Neutrophil (primary cell): ENCODE measurements around the gene MTHFR.

Experiments used
- H3K27ac ChIP-seq: fragments of 200-600 bp; sonication (generic); 2 replicates; pipeline ENCODE4 v1.5.1; 2016; ENCODE audit warnings: mild to moderate bottlenecking, moderate library complexity
- H3K27me3 ChIP-seq: fragments of 200-600 bp; sonication (generic); 2 replicates; pipeline ENCODE4 v1.6.0; 2016; ENCODE audit warnings: mild to moderate bottlenecking
- H3K36me3 ChIP-seq: fragments of 200-600 bp; sonication (generic); 2 replicates; pipeline ENCODE4 v1.5.1; 2017
- H3K4me1 ChIP-seq, 2 experiments: fragments of 200-600 bp in 1 of 2; sonication (generic) in 1 of 2; 1 replicate in 1 of 2; 2 replicates in 1 of 2; pipeline versions ENCODE4 v1.5.1 to v1.6.1; 2013 to 2016; ENCODE audit warnings: low read depth in 1 of 2, low read length in 1 of 2, mild to moderate bottlenecking in 1 of 2, moderate library complexity in 1 of 2; ENCODE audit not compliant: control insufficient read depth in 1 of 2, insufficient read depth in 1 of 2
- H3K4me3 ChIP-seq, 2 experiments: fragments of 200-600 bp in 1 of 2; sonication (generic) in 1 of 2; 1 replicate in 1 of 2; 2 replicates in 1 of 2; pipeline ENCODE4 v1.5.1; 2013 to 2016; ENCODE audit warnings: low read depth in 1 of 2, low read length in 1 of 2, mild to moderate bottlenecking in 1 of 2, moderate library complexity in 1 of 2
- H3K9me3 ChIP-seq: fragments of 200-600 bp; sonication (generic); 2 replicates; pipeline ENCODE4 v1.5.1; 2016
- TF ChIP-seq, protein P1 (sequence below): fragments of 200-600 bp; sonication (generic); IDR thresholded peaks from 2 replicates; pipeline ENCODE4 v1.5.1; 2016; ENCODE audit warnings: antibody characterized with exemption

Gene MTHFR

DNA sequence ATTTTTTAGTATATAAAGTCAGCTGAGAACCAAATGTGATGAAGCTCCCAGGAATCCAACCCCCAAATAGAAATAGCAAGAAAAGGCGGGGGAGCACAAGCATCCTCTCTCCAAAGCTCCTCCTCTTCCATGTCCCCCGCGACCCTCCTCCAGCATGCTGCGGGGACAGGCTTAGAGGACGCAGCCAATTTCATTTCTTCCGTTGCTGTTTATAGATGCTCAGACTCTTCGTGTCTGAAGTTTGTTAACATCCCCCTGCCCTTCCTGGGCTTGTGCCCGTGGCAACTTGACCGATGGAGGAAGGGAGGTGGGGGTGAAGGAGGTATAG, 42.6 kb upstream of the MTHFR start:
- peaks cover 15 to 17% of the 10 kb centered on the region in 2 experiments for H3K4me1 ChIP-seq
- peaks cover 9% of the 10 kb centered on the region for H3K36me3 ChIP-seq
- TF ChIP-seq, protein P1, sequence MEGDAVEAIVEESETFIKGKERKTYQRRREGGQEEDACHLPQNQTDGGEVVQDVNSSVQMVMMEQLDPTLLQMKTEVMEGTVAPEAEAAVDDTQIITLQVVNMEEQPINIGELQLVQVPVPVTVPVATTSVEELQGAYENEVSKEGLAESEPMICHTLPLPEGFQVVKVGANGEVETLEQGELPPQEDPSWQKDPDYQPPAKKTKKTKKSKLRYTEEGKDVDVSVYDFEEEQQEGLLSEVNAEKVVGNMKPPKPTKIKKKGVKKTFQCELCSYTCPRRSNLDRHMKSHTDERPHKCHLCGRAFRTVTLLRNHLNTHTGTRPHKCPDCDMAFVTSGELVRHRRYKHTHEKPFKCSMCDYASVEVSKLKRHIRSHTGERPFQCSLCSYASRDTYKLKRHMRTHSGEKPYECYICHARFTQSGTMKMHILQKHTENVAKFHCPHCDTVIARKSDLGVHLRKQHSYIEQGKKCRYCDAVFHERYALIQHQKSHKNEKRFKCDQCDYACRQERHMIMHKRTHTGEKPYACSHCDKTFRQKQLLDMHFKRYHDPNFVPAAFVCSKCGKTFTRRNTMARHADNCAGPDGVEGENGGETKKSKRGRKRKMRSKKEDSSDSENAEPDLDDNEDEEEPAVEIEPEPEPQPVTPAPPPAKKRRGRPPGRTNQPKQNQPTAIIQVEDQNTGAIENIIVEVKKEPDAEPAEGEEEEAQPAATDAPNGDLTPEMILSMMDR = no peak
- H3K27ac ChIP-seq = no peak overlapping the region
- H3K9me3 ChIP-seq = no peaks in the 10 kb centered on the region
- no peak overlapping the region for H3K4me3 ChIP-seq
- H3K27me3 ChIP-seq = no peaks in the 10 kb centered on the region

DNA sequence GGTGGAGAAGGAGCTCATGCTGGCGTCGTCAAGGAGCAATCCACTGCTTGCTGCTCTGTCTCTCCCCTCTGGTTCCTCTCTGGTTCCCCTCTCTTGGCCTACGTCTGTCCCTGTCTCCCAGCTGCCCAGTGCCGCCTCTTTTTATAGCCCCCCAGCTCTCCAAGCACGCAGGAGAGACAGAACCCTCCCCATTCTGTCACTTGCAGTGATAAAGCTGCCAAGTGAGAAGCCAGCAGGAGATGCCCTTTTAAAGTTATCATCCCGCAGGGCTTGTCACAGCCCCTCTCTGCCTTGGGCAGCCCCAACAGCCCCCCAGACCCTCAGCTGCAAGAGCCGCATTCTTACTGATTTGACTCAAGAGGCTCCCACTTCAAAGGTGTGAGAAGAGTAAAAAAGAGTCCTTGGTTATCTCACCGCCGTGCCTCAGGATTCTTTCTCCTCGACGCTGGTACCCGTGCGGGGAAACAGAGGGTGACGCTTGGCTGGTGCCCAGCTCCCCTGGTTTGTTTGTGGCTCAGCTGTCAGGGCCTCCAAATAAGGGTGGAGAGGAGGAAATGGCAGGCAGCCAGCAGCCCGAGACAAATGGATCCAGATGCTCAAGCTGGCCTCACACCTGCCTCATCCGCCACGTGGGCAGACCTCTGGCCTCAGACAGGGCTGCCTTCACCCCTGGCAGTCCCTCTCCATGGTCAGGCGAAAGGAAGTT, 42.1 kb upstream of the MTHFR start, which contains the start of gene NPPA:
TSS of gene NPPA (minus strand) at position 117 of the 706 bp plus-strand sequence. CDS start at position 18, 99 bp downstream.
- Histone ChIP-seq H3K9me3 (no peaks in the 10 kb centered on the region), H3K4me1 (peaks cover 20 to 22% of the 10 kb centered on the region in 2 experiments), H3K36me3 (peaks cover 9% of the 10 kb centered on the region), H3K27ac (no peak within 1 kb of the TSS), H3K27me3 (no peaks in the 10 kb centered on the region), H3K4me3 (no peak within 1 kb of the TSS)
- TF ChIP-seq, protein P1 = no peak

DNA sequence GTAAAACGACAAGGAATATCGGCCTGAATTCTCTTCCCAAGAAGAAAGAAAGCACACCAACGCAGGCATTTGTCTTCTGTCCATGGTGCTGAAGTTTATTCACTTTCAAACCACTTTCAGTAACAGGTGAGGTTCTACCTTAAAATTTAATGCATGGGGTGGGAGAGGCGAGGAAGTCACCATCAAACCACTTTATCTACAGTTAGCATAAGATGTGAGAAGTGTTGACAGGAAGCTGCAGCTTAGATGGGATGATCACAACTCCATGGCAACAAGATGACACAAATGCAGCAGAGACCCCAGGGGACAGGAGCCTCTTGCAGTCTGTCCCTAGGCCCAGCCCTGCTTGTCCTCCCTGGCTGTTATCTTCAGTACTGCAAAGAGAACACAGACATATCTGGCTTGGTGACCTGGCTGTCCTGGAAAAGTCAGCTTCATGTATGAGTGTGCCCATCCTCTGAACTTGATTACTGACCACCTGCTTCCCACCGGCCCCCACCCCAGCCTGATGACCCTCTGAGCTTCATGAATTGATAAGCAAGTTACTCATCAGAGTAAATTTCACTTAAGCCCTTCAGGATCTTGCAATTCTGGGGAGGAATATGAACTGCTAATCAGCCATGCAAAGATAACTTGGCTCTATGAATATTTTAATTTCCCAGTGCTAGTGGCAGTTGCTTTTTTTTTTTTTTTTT, 40.0 kb upstream of the MTHFR start:
- H3K4me3 ChIP-seq = no peak overlapping the region
- no peaks in the 10 kb centered on the region for H3K9me3 ChIP-seq
- no peaks in the 10 kb centered on the region for H3K27me3 ChIP-seq
- no peak overlapping the region for H3K27ac ChIP-seq
- peaks cover 22 to 24% of the 10 kb centered on the region in 2 experiments for H3K4me1 ChIP-seq
- peaks cover 17% of the 10 kb centered on the region for H3K36me3 ChIP-seq
- TF ChIP-seq, protein P1 = no peak

DNA sequence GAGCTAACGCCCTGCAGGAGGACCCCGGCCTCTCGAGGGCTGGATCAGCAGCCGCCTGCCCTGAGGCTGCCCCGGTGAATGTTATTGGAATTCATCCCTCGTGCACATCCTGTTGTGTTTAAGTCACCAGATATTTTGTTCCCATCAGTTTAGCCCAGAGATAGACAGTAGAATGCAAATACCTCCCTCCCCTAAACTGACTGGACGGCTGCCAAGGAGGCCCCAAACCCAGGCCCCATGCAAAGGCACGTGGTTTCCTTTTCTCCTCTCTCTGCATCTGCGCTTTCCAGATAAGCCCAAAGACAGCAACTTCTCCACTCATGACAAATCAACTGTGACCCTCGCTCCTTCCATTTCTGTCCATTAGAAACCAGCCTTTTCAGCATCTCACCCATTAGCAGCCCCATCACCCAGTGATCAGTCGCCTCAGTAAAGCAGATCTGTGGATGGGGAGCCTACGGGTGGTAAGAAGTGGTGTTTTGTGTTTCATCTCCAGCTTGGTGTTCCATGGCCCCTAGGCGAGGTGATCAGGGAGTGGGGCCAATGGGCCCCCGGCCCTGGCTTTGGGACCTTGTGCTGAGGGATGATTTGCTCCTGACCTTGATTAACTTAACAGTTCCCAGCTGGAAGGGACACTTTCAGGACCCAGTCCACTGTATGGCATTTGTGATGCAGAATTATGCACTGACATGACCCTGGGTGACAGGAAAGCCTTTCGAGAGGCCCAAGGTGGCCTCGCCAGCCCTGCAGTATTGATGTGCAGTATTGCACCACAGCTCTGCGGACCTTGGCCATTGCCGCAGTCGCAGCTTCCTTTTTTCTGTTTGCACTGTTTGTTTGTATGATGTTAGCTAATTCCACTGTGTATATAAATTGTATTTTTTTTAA, 36.6 kb upstream of the MTHFR start:
- Histone ChIP-seq H3K4me1 (peaks cover 22 to 24% of the 10 kb centered on the region in 2 experiments), H3K9me3 (no peaks in the 10 kb centered on the region), H3K27me3 (no peaks in the 10 kb centered on the region), H3K27ac (peak overlapping the region; percentile 72), H3K4me3 (peak overlapping the region in 1 of 2 experiments; percentile 9), H3K36me3 (peaks cover 45% of the 10 kb centered on the region)
- TF ChIP-seq, protein P1 = no peak

DNA sequence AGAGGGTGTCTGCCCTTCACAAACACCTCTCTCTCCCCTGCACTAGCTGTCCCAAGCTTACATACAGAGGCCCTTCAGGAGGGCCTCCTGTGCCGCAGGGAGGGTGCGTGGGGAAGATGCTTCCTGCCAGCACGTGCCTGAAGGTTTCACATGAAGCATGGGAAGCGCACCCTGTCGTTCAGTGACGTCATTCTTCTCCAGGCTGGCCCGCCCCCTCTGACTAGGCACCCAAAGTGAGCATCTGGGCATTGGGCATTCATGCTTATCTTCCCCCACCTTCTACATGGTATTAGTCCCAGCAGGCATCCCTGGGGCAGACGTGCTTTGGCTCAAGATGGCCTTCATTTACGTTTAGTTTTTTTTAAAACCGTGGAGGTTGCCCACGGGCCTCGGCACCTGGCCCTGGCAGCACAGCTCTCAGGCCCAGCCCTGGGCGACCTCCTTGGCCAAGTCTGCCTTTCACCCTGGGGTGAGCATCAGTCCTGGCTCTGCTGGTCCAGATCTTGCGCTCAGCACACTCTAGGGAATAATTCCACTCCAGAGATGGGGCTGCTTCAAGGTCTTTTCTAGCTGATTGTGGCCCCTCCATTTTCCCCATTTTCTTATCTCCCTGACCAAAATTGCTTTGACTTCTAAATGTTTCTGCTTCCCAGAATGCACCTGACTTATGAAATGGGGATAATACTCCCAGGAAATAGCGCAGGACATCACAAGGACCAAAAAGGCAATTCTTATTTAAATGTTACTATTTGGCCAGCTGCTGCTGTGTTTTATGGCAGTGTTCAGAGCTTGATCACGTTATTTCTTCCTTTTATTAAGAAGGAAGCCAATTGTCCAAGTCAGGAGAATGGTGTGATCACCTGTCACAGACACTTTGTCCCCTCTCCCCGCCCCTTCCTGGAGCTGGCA, 35.7 kb upstream of the MTHFR start:
- H3K27ac ChIP-seq = no peak overlapping the region
- peaks cover 22 to 24% of the 10 kb centered on the region in 2 experiments for H3K4me1 ChIP-seq
- H3K4me3 ChIP-seq = no peak overlapping the region
- H3K9me3 ChIP-seq = no peaks in the 10 kb centered on the region
- peaks cover 54% of the 10 kb centered on the region for H3K36me3 ChIP-seq
- TF ChIP-seq, protein P1 = no peak
- H3K27me3 ChIP-seq = no peaks in the 10 kb centered on the region
